Activated CD4-positive, alpha-beta T cell treated with anti-CD3 and anti-CD28 coated beads for 4 hours (primary cell): ENCODE measurements around the gene ACOD1.
"Not testable (repeated sequence)": the region's sequence is repeated elsewhere in the genome, so short reads cannot be mapped to it uniquely, and the experiment has no call there.

ENCODE experiments used
- DNase-seq, 2 donors: peaks; one replicate each; pipeline ENCODE4 v3.0.0-alpha.2; 2020

The ACOD1 gene

DNA sequence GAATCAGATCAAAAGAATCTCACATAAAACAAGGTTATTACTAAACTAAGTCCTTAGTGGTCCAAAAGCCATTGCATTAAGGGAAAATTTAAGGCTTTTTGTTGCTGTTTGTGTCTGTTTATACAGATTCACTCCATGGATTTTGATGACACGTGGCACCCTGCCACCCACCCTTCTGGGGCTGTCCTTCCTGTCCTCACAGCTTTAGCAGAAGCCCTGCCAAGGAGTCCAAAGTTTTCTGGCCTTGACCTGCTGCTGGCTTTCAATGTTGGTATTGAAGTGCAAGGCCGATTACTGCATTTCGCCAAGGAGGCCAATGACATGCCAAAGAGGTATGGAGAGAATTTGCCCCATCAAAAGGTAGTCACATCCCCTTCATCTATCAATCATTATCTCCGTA is 6.9 kb downstream of the ACOD1 start:
- no peak for DNase-seq

DNA sequence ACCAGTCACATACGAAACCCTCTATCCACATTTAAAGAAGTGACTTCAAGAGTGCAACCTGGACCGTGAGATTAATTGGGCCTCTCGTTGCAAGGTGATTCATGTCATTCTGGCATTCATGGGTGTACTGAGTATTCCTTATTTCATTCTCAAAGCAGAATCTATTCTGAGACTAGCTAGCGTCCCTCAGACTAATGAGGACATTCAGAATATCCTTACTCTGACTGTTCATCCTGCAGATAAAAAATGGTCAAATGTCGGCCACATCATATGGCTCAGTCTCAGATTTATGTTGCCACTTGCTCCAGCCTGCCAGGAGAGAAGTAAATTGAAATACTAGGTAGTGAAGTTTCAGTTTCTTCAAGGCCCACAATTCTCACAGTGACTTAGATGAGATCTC is 7.3 kb downstream of the ACOD1 start:
- DNase-seq: no peak

DNA sequence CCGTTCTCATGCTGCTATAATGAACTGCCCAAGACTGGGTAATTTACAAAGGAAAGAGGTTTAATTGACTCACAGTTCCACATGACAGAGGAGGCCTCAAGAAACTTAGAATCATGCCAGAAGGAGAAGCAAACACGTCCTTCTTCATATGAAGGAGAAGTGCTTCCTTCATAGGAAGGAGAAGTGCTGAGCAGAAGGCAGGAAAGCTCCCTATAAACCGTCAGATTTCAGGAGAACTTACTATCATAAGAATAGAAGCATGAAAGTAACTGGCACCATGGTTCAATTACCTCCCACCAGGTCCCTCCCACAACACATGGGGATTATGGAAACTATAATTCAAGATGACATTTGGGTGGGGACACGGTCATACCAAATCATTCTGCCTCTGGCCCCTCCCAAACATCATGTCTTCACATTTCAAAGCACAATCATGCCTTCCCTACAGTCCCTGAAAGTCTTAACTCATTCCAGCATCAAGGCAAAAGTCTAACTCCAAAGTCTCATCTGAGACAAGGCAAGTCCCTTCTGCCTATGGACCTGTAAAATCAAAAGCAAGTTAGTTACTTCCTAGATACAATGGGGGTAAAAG is 10.6 kb downstream of the ACOD1 start:
- DNase-seq: no peak

DNA sequence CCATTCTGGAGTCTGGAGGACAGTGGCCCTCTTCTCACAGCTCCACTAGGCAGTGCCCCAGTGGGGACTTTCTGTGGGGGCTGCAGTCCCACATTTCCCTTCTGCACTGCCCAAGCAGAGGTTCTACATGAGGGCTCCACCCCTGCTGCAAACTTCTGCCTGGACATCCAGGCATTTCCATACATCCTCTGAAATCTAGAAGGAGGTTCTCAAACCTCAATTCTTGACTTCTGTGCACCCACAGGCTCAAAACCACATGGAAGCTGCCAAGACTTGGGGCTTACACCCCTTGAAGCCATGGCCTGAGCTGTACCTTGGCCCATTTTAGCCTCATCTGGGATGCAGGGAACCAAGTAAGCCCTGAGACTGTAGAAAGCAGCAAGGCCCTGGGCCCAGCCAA is 11.4 kb downstream of the ACOD1 start:
- not testable (repeated sequence) for DNase-seq

DNA sequence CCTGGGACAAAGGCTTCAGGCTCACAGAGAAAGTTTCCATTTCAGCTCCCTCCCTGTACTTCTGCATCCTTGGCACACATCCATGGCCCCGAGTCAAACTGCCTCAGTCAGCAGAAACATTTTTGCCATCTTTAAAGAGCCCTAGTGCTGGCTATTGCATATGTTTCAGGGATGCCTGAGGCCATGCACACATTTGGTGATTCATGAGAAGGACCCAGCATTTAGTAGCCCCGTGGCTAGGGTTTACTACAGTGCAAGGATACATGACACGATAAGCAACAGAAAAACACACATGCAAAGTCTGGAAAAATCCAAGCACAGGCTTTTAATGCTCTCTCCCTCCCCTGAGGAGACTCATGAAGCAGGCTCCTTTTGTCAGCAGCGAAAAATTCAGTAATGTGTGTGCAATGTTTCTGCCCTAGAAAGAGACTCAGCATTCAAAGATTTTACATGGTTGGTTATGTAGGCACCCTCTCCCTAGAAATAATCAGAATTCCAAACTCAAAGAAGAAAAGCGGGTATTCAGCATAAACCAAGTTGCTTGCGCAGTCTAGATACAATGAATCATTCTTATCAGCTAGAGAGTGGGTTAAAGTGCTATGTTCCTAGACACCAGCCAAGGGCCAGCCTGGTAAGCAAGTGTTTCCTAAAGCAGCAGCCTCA is 17.6 kb downstream of the ACOD1 start:
- DNase-seq: no peak

DNA sequence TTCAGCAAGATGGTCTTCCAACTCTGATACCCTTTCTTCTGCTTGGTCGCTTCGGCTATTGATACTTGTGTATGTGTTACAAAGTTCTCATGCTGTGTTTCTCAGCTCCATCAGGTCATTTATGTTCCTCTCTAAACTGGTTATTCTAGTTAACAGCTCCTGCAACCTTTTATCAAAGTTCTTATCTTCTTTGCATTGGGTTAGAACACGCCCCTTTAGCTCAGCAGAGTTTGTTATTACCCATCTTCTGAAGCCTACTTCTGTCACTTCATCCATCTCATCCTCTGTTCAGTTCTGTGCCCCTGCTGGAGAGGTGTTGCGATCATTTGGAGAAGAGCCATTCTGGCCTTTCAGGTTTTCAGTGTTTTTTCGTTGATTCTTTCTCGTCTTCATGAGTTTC is 18.7 kb downstream of the ACOD1 start:
- no peak for DNase-seq

DNA sequence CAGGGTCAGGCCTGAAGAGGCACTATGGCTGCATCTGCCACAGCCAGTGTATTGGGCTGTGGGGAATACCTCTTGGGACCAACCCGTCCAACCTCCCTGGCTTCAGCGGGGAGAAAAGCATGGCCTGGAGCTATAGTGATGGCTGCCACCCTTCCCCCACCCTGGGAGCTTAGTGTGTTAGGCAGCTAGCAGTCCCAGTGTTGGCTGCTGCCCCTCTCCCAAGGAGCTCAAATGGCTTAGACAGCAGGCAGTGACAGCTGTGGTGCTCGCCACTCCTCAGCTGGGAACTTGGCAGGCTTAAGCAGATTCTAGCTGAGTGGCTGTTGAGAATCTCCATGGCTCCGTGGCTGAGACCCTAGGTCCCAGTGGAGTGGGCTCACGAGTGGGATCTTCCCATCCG is 19.7 kb downstream of the ACOD1 start:
- no peak for DNase-seq

DNA sequence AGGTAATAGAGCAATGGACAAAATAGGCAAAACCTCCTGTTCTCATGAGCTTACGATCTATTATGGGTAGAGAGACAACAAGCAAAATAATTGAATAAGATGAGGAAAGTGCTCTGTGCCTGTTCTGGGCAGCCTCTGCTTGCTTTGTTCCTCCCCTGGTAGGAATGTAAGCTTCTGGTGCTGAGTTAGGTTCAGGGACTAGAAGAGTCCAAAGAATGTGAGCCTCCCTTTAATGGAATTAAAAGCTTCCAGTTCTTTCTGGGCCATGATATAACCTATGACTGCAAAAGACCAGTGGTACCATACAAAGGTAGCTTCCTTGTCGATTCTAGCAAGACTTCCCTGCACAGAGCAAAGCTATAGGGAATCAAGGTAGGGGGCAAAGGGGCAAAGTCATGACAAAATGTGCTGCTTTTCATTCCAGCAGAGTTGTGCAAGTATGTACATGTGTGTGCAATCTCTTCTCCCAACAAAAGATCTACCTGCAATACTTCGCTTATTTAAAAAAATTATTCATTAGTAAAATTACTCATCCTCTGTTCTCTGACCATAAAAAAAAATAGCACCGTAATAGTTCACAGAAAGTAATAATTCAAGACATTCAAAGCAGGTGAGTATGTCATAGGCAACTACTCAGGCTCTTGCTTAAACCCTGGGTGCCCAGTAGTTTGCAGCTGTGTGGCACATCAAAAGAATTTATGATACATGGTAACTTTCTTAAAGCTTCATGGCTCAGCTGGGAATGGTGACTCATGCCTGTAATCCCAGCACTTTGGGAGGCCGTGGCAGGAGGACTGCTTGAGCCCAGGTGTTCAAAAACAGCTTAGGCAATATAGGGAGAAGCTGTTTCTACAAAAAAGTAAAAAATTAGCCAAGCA is 21.4 kb downstream of the ACOD1 start:
- DNase-seq: no peak

DNA sequence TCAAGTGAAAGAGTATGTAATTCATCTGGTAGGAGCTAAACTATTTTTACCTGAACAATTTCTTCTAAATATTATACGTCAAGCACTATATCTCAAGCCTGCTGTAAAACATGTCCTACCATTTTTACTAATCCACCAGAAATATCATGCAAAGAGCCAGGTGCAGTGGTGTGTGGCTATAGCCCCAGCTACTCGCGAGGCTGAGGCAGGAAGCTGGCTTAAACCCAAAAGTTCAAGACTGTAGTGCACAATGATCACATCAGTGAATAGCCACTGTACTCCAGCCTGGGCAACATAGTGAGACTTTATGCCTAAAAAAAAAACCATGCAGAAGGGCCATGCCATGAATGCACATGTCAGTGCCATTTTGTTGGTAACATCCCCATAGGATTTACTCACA is 22.9 kb downstream of the ACOD1 start:
- no peak for DNase-seq

DNA sequence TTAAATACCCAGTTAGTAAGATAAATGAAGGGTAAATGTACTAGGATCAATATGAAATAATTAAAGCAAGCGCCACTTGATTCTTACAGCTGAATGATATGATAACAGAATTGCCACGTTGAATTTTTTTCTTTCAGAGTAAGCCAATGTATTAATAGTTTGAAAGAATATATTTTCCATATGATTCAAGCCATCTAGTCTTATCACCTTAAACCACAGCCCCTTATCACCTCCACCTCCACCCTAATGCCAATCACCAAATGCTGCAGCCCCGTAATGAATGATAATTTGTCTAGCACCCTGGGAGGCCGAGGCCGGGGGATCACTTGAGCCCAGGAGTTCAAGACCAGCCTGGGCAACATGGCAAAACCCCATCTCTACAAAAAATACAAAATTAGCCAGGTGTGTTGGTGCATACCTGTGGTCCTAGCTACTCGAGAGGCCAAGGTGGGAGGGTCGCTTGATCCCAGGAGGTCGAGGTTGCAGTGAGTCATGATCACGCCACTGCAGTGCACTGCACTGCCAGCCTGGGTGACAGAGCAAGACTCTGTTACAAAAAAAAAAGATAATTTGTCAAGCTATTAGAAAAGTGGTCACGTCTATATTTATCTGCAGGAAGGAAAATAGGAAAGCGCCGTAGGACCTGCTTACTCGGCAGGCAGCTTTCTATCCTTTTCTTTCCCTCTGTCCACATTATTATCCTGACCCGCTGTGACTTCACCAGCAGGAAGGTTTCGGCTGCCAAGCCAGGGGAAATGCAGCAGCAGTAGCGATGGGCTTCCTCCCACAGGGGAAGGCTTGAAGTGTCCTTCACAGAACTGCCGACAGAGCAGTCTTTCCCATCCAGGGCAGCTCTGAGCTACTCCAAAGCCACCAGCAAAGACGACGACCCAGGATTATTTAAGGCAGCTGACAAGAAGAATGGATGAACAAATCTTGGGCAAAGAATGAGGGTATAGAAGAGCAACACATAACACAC is 23.8 kb downstream of the ACOD1 start:
- no peak for DNase-seq

DNA sequence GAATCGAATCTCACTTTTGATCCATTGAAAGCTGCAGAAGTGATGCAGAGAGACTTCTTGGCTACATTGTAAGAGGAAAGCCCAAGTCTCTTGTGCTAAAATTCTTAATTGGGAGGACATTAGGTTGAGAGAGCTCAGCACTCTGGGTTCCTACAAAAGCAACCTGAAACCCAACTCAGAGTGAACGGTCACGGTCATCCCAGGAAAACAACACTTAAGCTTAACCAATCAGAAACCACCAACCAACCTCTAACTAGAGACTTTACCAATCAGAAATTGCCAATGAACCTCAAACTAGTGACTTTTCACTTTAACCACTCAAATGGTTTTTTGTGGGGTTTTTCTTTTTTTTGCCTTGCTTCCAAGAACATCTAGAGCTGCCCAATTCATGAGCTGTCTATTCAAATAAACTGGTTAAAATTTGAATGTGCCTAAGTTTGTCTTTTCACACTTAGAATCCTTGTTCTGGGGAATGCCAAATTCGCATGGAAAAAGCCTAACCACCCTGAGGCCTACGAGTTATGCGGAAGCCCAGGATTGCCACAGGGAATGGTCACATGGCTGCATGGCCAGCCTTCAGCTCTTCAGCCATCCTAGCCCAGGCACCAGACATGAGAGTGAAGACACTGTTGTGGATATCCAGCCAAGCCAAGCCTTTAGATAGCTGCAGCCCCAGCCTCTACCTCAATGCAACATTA is 25.8 kb downstream of the ACOD1 start:
- DNase-seq: no peak

DNA sequence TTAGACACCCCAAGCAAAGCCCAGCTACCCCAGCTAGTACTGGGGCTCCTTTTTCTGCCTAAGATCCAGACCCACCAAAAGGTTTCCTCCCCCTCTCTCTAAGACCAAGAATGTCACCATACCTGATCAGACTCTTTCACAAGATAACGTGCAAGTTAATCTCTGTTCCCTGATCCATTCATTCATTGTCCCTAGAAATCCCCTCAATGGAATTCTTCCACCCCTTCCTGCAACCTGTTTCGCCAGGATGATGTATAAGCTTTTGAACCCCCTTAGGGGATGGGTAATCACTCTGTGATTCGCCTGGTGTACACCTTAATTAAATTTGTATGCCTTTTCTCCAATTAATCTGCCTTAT is 26.3 kb downstream of the ACOD1 start:
- DNase-seq: no peak

DNA sequence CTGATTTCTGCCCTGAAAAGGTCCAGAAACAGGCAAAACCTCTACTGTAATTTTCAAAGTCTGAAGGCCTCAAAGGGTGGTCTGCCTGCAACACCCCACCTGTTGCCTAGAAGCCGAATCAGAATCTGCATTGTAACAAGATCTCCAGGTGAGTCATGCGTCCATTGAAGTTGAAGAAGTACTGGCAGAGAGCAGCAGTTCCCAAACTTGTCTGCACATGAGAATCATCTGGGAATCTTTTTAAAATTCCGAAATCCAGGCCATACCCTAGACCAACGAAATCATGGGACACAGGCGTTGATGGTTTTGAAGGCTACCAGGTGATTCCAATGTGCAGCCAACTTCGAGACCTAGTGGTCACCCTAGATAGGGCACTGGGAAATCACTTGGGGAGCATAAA is 27.6 kb downstream of the ACOD1 start:
- no peak for DNase-seq

DNA sequence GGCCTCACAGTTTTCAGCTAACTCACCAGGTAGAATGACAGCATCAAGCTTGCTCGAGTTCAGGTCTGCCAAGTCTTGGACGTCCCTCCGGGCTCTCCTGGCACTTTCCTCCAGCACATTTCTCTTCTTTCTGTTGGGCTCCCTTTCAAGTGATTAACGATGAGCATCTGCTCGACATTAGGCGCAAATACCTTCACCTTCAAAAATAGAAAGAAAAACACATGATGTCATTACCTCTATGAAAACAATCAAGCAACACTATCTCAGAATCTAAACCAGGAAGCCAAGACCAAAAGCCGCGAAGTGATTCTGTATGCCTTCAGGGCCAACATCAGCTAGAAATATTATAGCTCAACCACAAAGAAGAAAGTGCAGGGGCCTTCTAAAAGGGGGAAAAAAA is 28.2 kb downstream of the ACOD1 start:
- no peak for DNase-seq

DNA sequence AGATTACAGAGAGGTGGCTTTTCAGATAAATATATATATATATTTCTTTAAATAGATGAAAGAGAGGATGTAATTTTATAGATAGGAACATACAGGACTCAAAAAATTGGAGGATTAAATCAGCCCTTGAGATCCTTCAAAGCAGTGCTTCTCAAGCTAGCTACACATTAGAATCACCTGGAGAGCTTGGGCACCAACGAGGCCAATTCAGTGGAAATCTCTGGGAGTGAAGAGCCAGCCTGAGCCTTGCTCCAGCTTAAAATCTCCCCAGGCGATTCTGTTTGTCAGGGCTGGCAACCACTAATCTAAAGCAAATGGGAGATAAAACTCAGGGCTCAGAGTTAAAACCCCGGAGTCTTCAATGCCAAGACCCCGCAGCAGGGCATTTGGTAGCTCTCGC is 28.6 kb downstream of the ACOD1 start:
- DNase-seq: no peak

DNA sequence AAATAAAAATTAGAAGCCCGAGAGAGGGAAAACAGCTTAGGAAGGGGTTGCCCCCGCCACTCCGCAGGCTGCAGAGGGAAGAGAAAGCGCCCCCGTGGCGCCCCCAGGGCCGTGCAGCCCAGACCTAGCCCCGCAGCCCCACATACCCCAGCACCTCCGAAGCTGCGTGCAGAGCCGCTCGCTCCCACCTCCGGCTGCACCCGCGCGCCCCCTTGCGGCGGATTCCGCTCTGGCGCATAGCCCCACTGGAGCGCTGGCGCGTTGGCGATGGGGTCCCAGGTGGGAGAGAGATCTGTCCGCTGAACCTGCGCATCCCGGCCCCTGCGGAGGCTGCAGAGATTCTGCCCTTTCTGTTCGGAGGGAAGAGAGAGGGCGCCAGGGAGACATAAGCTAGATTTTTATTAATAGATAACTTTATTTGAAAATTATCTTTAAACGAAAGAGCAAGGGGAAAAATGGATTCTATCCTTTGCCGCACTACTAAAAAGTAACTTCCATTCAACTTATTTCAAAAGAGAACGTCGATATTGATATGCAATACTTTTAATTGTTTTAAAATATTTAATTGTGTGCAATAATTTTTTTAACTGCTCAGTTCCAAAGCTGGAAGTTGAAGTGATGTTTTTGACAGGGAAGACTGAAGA is 31.9 kb downstream of the ACOD1 start:
- peak; percentile 79 to 87 for DNase-seq

DNA sequence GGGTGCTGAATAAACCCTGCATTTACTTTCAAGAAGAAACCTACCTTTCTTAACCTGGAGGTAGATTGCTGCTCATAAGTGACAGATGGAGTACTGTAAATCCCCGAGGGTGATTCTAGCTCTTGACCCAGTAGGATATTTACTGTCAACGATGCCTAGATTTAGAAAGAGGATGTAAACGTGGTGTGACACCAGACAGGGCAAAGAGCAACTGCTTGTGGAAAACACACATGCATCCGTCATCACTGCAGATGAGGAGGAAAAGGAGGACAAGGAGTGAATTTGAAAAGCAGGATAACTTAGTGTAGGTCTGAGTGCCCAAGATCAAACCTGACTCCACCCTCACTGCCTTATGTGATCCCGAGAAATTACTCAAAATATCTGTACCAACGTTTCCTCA is 33.8 kb downstream of the ACOD1 start:
- DNase-seq: no peak

DNA sequence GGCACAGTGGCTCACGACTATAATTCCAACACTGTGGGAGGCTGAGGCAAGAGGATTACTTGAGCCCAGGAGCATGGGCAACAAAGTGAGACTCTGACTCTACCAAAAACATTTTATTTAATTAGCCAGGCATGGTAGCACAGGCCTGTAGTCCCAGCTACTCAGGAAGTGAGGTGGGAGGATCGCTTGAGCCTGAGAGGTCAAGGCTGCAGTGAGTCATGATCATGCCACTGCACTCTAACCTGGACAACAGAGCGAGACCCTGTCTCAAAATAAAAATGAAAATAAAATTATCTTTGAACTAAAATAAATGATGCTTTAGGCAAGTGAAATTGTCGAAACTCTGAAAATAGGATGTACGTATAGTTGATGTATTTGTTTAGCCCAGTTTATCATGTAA is 35.4 kb downstream of the ACOD1 start:
- DNase-seq: no peak

DNA sequence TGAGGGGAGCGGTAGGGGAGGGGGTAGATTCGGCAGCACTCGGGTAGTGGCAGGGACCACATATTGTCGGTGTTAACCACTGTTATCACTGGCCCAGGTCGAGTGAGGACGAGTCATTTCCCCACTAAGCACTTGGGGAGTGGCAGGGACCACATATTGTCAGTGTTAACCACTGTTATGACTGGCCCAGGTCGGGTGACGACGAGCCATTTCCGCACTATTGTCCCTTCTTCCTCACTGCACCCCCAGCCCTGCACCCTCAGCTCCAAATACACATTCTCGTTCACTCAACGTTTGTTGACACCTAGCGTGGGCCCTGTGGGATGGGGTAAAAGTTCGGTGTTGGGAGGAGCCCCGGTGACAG is 43.1 kb downstream of the ACOD1 start:
- peak; percentile 58 to 64 for DNase-seq

DNA sequence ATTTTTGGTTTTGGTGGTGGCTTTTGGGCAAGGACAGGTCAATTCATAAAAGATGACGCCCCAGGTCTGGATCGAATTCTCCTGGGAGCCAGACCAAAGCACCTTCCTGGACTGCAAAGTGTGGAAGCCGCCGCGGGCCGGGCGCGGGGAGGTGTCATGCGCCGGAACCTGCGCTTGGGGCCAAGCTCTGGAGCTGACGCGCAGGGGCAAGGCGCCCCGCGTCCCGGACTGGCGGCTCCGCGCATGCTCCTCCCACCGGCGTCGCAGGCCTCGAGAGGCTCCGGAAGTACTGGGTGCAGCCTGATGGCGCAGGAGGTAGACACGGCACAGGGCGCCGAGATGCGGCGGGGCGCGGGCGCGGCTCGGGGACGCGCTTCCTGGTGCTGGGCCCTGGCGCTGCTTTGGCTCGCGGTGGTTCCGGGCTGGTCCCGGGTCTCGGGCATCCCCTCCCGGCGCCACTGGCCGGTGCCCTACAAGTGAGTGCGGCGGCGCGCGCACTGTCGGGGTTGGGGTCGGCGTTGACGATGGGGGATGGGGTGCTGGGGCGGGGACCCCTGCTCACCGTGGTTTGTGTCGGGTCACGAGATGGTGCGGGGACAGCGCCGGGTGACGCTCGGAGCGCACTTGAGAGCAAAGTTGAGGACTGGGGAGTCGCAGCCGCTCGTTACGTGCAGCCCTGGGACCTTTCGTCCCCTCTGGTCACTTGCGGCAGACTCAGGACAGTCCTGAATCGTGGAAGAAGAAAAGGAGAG is 43.7 kb downstream of the ACOD1 start, which contains the start of gene CLN5:
TSS of gene CLN5 (plus strand) at position 286 of the 752 bp plus-strand sequence. CDS start at position 304, 18 bp downstream.
- DNase-seq: peak; percentile 89 to 92

DNA sequence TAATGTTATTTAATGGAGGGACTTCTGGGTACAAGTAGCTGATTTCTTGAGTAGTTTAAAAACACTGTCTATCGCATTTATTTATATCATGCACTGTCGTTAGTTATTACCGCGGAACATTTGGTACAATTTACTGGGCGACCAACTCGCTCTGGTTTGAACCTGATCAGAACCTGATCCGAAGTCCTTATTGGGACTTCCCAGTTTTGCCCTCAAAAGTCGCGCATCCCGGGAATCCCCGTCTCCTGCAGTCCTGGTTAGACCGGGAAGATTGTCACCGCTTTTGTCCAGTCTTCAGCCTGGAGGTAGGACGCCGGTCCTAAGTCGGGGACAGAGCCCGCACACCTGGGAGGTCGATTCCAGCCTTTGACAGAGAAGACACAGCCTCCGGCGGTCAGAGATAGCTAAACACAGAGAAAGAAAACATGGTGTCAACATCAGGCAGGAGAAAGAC is 44.3 kb downstream of the ACOD1 start:
- DNase-seq: peak in 1 of 2 donors; percentile 4
